ENCODE results near the gene GSC.
"Not testable (repeated sequence)": the region's sequence is repeated elsewhere in the genome, so short reads cannot be mapped to it uniquely, and the experiment has no call there.

Gene GSC

DNA sequence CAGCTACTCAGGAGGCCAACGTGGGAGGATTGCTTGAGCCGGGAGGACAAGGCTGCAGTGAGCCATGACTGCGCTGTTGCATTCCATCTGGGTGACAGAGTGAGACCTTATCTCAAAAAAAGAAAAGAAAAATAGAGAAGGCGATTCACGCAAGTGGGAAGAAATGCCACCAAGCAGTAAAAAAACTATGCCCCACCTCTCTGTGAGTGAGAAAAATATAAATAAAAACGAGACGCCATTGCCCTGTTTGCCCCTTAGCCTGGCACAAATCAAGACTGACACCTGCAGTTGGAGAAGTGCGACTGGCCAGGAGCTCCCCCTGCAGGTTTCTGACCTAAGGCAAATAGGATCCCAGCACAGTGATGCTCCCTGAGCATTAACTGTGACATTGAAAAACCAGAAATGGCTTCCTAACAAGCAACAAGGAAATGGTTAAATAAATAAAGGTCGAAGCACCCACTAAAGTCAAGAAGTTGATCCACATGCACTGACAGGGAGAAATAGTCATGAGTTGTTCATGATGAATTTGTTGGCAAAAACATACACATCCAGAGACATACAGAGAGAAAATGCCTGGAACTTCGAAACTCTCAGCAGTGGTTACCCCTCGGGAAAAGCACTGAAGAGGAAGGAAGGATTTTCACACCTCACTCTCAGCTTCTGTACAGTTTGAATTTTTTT lies 21.1 kb downstream of the GSC start:
- no peaks in the 10 kb centered on the region for H3K36me3 ChIP-seq (ENCODE audit: control insufficient read depth in 2 of 2, insufficient read depth in 2 of 2, low read length in 2 of 2)
- H3K9me3 ChIP-seq (ENCODE audit: control insufficient read depth in 2 of 2, low read length in 2 of 2) = no peaks in the 10 kb centered on the region
- H3K27me3 ChIP-seq (ENCODE audit: control insufficient read depth in 2 of 2, insufficient read depth in 2 of 2, low read length in 2 of 2) = no peaks in the 10 kb centered on the region
- no peak overlapping the region for H3K9ac ChIP-seq (ENCODE audit: low read depth in 1 of 2, low read length in 2 of 2)
- no peak overlapping the region for H3K4me3 ChIP-seq (ENCODE audit: low read length in 2 of 2)
- no peaks in the 10 kb centered on the region for H3K4me1 ChIP-seq (ENCODE audit: control insufficient read depth in 2 of 2, insufficient read depth in 2 of 2, low read length in 2 of 2)
- H3K27ac ChIP-seq (ENCODE audit: low read depth in 2 of 2, low read length in 2 of 2) = no peak overlapping the region

DNA sequence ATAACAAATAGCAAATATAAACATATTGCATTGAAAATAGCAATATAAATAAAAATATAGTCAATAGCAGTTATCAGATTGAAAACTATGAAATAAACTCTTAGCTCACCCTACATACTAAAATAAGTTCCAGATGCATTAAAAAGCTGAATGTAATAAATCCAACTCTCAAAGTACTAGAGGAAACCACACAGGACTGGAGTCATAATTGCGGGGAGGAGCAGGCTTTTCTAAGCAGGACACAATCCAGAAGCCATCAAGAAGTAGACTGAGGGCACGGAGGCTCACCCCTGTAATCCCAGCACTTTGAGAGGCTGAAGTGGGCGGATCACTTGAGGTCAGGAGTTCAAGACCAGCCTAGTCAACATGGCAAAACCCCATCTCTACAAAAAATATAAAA lies 22.2 kb downstream of the GSC start:
- Histone ChIP-seq H3K4me1 (ENCODE audit: control insufficient read depth in 2 of 2, insufficient read depth in 2 of 2, low read length in 2 of 2) (no peaks in the 10 kb centered on the region), H3K9me3 (ENCODE audit: control insufficient read depth in 2 of 2, low read length in 2 of 2) (no peaks in the 10 kb centered on the region), H3K4me3 (ENCODE audit: low read length in 2 of 2) (no peak overlapping the region), H3K9ac (ENCODE audit: low read depth in 1 of 2, low read length in 2 of 2) (no peak overlapping the region), H3K27ac (ENCODE audit: low read depth in 2 of 2, low read length in 2 of 2) (no peak overlapping the region), H3K36me3 (ENCODE audit: control insufficient read depth in 2 of 2, insufficient read depth in 2 of 2, low read length in 2 of 2) (no peaks in the 10 kb centered on the region), H3K27me3 (ENCODE audit: control insufficient read depth in 2 of 2, insufficient read depth in 2 of 2, low read length in 2 of 2) (no peaks in the 10 kb centered on the region)

DNA sequence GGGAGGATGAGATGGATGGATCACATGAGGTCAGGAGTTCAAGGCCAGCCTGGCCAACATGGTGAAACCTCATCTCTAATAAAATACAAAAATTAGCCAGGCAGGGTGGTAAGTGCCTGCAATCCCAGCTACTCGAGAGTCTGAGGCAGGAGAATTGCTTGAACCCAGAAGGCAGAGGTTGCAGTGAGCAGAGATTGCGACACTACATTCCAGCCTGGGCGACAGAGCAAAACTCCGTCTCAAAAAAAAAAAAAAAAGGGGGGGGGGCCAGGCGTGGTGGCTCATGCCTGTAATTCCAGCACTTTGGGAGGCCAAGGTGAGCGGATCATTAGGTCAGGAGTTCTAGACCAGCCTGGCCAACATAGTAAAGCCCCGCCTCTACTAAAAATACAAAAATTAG lies 22.8 kb downstream of the GSC start:
- H3K4me1 ChIP-seq (ENCODE audit: control insufficient read depth in 2 of 2, insufficient read depth in 2 of 2, low read length in 2 of 2); H3K4me3 ChIP-seq (ENCODE audit: low read length in 2 of 2); H3K9me3 ChIP-seq (ENCODE audit: control insufficient read depth in 2 of 2, low read length in 2 of 2); H3K9ac ChIP-seq (ENCODE audit: low read depth in 1 of 2, low read length in 2 of 2); H3K36me3 ChIP-seq (ENCODE audit: control insufficient read depth in 2 of 2, insufficient read depth in 2 of 2, low read length in 2 of 2); H3K27ac ChIP-seq (ENCODE audit: low read depth in 2 of 2, low read length in 2 of 2); H3K27me3 ChIP-seq (ENCODE audit: control insufficient read depth in 2 of 2, insufficient read depth in 2 of 2, low read length in 2 of 2): not testable (repeated sequence)

DNA sequence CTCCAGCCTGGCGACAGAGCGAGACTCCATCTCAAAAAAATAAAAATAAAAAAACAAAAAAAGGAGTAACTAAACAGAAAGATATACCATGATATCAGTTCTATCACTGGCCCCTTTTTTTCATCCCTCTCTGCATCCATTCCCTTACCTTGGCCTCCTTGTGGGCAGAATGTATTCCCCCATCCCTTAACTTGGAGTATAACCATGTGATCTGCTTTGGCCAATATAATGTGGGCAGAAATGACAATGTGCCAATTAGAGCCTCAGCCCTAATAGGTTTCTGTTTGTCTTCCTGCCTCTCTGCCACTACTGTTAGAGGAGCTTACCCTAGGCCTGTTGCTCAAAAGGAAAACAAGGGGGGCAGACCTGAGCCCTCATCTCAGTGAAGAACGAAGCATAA lies 23.8 kb downstream of the GSC start:
- no peaks in the 10 kb centered on the region for H3K9me3 ChIP-seq (ENCODE audit: control insufficient read depth in 2 of 2, low read length in 2 of 2)
- H3K27ac ChIP-seq (ENCODE audit: low read depth in 2 of 2, low read length in 2 of 2) = no peak overlapping the region
- H3K4me1 ChIP-seq (ENCODE audit: control insufficient read depth in 2 of 2, insufficient read depth in 2 of 2, low read length in 2 of 2) = no peaks in the 10 kb centered on the region
- H3K9ac ChIP-seq (ENCODE audit: low read depth in 1 of 2, low read length in 2 of 2) = no peak overlapping the region
- no peak overlapping the region for H3K4me3 ChIP-seq (ENCODE audit: low read length in 2 of 2)
- no peaks in the 10 kb centered on the region for H3K27me3 ChIP-seq (ENCODE audit: control insufficient read depth in 2 of 2, insufficient read depth in 2 of 2, low read length in 2 of 2)
- H3K36me3 ChIP-seq (ENCODE audit: control insufficient read depth in 2 of 2, insufficient read depth in 2 of 2, low read length in 2 of 2) = no peaks in the 10 kb centered on the region

DNA sequence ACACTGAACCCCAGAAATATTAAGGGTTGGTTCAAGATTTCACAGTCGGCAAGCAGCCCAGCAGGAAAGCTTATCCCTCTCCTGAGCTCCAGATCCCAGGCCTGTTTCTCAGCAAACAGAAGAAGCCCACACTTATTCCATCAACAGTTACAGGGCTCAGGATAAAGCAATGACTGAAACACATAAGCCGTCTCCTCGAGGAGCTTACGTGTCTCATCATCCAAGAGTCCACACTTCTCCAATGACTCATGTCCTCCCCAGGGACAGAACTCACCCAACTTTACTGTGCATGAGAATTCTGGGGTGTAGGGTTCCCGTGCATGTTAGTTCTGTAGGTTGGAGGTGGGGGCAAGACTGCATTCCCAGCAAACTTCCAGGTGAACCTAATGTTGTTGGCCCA lies 31.2 kb downstream of the GSC start:
- H3K36me3 ChIP-seq (ENCODE audit: control insufficient read depth in 2 of 2, insufficient read depth in 2 of 2, low read length in 2 of 2) = no peaks in the 10 kb centered on the region
- H3K9ac ChIP-seq (ENCODE audit: low read depth in 1 of 2, low read length in 2 of 2) = no peak overlapping the region
- H3K27ac ChIP-seq (ENCODE audit: low read depth in 2 of 2, low read length in 2 of 2) = no peak overlapping the region
- H3K9me3 ChIP-seq (ENCODE audit: control insufficient read depth in 2 of 2, low read length in 2 of 2) = no peaks in the 10 kb centered on the region
- H3K27me3 ChIP-seq (ENCODE audit: control insufficient read depth in 2 of 2, insufficient read depth in 2 of 2, low read length in 2 of 2) = no peaks in the 10 kb centered on the region
- no peak overlapping the region for H3K4me3 ChIP-seq (ENCODE audit: low read length in 2 of 2)
- no peaks in the 10 kb centered on the region for H3K4me1 ChIP-seq (ENCODE audit: control insufficient read depth in 2 of 2, insufficient read depth in 2 of 2, low read length in 2 of 2)

DNA sequence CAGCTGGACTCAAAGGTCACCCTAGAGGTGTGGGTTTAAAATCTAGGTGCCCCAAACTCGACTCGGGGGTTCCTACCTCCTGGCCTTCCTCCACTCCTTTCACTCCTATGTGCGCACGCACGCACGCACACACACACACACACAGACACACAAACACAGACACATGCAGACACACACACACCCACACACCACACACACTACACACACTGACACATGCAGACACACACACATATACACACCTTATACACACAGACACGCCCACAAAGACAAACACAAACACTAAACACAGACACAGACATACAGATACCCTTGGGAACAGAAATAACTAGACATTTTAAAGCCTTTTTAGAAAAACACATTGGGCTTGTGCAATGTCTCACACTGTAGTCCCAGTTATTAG lies 31.8 kb downstream of the GSC start:
- H3K27ac ChIP-seq (ENCODE audit: low read depth in 2 of 2, low read length in 2 of 2) = no peak overlapping the region

DNA sequence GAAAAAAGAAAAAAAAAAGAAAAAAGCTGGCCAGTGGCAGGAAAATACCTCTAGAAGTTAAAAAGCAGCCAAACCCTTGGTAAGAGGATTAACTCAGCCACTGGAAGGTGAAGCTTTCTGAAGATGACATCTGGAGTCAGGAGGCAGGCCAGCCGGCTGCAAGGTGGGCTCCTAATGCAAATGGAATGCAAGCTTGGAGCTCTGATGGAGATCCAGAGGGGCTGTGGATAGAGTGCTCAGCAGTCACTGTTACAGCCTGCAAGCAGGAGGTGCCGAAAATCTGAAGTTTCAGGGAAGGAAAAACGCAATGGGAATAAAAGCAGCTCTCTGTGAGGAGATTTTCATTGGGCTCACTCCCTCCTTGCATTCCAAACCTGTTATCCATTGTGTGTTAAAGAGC lies 41.0 kb downstream of the GSC start:
- H3K4me3 ChIP-seq (ENCODE audit: low read length in 2 of 2) = no peak overlapping the region
- H3K36me3 ChIP-seq (ENCODE audit: control insufficient read depth in 2 of 2, insufficient read depth in 2 of 2, low read length in 2 of 2) = no peaks in the 10 kb centered on the region

More for the DNA sequence above, 31.8 kb downstream of the GSC start:
- no peaks in the 10 kb centered on the region for H3K9me3 ChIP-seq (ENCODE audit: control insufficient read depth in 2 of 2, low read length in 2 of 2)
- H3K36me3 ChIP-seq (ENCODE audit: control insufficient read depth in 2 of 2, insufficient read depth in 2 of 2, low read length in 2 of 2) = no peaks in the 10 kb centered on the region
- no peaks in the 10 kb centered on the region for H3K4me1 ChIP-seq (ENCODE audit: control insufficient read depth in 2 of 2, insufficient read depth in 2 of 2, low read length in 2 of 2)
- no peaks in the 10 kb centered on the region for H3K27me3 ChIP-seq (ENCODE audit: control insufficient read depth in 2 of 2, insufficient read depth in 2 of 2, low read length in 2 of 2)
- H3K9ac ChIP-seq (ENCODE audit: low read depth in 1 of 2, low read length in 2 of 2) = no peak overlapping the region
- H3K4me3 ChIP-seq (ENCODE audit: low read length in 2 of 2) = no peak overlapping the region

DNA sequence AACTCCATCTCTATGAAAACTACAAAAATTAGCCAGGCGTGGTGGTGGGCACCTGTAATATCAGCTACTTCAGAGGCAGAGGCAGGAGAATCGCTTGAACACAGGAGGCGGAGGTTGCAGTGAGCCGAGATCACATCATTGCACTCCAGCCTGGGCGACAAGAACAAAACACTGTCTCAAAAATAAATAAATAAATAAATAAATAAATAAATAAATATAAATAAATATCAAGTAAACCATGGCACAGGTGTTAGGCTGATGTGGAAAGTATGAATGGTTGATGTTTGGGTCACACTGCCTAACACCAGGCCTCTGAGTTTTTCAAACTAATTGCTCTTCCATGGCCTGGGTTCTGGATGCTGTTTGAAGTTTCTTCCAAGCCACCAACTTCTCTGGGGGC lies 41.5 kb downstream of the GSC start:
- not testable (repeated sequence) for H3K4me3 ChIP-seq (ENCODE audit: low read length in 2 of 2); H3K9me3 ChIP-seq (ENCODE audit: control insufficient read depth in 2 of 2, low read length in 2 of 2); H3K4me1 ChIP-seq (ENCODE audit: control insufficient read depth in 2 of 2, insufficient read depth in 2 of 2, low read length in 2 of 2); H3K9ac ChIP-seq (ENCODE audit: low read depth in 1 of 2, low read length in 2 of 2); H3K27me3 ChIP-seq (ENCODE audit: control insufficient read depth in 2 of 2, insufficient read depth in 2 of 2, low read length in 2 of 2); H3K27ac ChIP-seq (ENCODE audit: low read depth in 2 of 2, low read length in 2 of 2); H3K36me3 ChIP-seq (ENCODE audit: control insufficient read depth in 2 of 2, insufficient read depth in 2 of 2, low read length in 2 of 2)

More for the DNA sequence above, 41.0 kb downstream of the GSC start:
- H3K4me1 ChIP-seq (ENCODE audit: control insufficient read depth in 2 of 2, insufficient read depth in 2 of 2, low read length in 2 of 2) = no peaks in the 10 kb centered on the region
- H3K9ac ChIP-seq (ENCODE audit: low read depth in 1 of 2, low read length in 2 of 2) = no peak overlapping the region
- H3K27me3 ChIP-seq (ENCODE audit: control insufficient read depth in 2 of 2, insufficient read depth in 2 of 2, low read length in 2 of 2) = no peaks in the 10 kb centered on the region
- H3K9me3 ChIP-seq (ENCODE audit: control insufficient read depth in 2 of 2, low read length in 2 of 2) = no peaks in the 10 kb centered on the region
- H3K27ac ChIP-seq (ENCODE audit: low read depth in 2 of 2, low read length in 2 of 2) = no peak overlapping the region

DNA sequence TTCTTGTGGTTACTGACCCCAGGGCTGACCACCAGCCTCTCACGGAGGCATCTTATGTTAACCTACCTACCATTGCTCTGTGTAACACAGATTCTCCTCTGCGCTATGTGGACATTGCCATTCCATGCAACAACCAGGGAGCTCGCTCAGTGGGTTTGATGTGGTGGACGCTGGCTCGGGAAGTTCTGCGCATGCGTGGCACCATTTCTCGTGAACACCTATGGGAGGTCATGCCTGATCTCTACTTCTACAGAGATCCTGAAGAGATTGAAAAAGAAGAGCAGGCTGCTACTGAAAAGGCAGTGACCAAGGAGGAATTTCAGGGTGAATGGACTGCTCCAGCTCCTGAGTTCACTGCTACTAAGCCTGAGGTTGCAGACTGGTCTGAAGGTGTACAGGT lies 43.3 kb downstream of the GSC start:
- H3K36me3 ChIP-seq (ENCODE audit: control insufficient read depth in 2 of 2, insufficient read depth in 2 of 2, low read length in 2 of 2); H3K4me3 ChIP-seq (ENCODE audit: low read length in 2 of 2); H3K4me1 ChIP-seq (ENCODE audit: control insufficient read depth in 2 of 2, insufficient read depth in 2 of 2, low read length in 2 of 2); H3K9me3 ChIP-seq (ENCODE audit: control insufficient read depth in 2 of 2, low read length in 2 of 2); H3K27ac ChIP-seq (ENCODE audit: low read depth in 2 of 2, low read length in 2 of 2); H3K9ac ChIP-seq (ENCODE audit: low read depth in 1 of 2, low read length in 2 of 2); H3K27me3 ChIP-seq (ENCODE audit: control insufficient read depth in 2 of 2, insufficient read depth in 2 of 2, low read length in 2 of 2): not testable (repeated sequence)

DNA sequence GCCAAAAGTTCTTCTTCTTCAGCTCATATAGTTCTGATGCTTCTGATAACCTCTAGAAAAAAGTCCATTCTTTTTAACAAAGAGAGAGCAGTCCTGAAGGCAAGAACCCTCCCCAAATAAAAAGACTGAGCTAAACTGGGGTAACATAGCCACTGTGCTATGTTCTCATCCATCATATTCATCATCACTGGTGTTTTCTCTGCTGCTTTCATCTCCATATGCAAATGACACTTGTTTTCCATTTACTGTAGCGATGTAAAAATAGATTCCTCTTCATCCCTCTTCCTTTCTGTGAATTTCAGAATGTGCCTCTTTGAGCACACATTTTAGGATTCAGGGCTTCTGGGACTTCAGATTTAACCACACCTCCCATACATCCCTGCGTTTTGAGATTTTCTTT lies 44.9 kb downstream of the GSC start:
- no peaks in the 10 kb centered on the region for H3K27me3 ChIP-seq (ENCODE audit: control insufficient read depth in 2 of 2, insufficient read depth in 2 of 2, low read length in 2 of 2)
- H3K9me3 ChIP-seq (ENCODE audit: control insufficient read depth in 2 of 2, low read length in 2 of 2) = no peaks in the 10 kb centered on the region
- no peak overlapping the region for H3K27ac ChIP-seq (ENCODE audit: low read depth in 2 of 2, low read length in 2 of 2)
- no peak overlapping the region for H3K9ac ChIP-seq (ENCODE audit: low read depth in 1 of 2, low read length in 2 of 2)
- H3K4me3 ChIP-seq (ENCODE audit: low read length in 2 of 2) = no peak overlapping the region
- H3K4me1 ChIP-seq (ENCODE audit: control insufficient read depth in 2 of 2, insufficient read depth in 2 of 2, low read length in 2 of 2) = no peaks in the 10 kb centered on the region
- no peaks in the 10 kb centered on the region for H3K36me3 ChIP-seq (ENCODE audit: control insufficient read depth in 2 of 2, insufficient read depth in 2 of 2, low read length in 2 of 2)

DNA sequence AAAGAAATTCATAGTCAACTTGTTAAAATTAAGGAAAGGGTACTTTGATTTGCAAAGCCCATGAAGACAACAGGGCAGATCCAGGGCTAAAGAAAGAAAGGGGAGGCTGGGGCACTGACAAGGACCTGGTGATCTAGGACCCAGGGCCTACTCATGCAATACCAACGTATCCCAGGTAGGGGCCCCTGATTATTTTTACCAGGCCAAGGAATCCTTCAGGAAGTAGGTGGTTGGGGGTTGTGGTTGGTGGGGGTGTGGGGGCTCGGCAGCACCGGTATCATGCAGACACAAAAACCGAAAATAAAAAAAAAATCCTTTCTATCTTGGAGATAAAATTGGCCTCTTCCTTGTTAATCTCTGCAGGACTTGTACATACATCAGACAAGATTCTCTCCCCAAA lies 47.5 kb downstream of the GSC start:
- no peak overlapping the region for H3K4me3 ChIP-seq (ENCODE audit: low read length in 2 of 2)
- H3K9me3 ChIP-seq (ENCODE audit: control insufficient read depth in 2 of 2, low read length in 2 of 2) = no peaks in the 10 kb centered on the region
- no peak overlapping the region for H3K9ac ChIP-seq (ENCODE audit: low read depth in 1 of 2, low read length in 2 of 2)
- H3K36me3 ChIP-seq (ENCODE audit: control insufficient read depth in 2 of 2, insufficient read depth in 2 of 2, low read length in 2 of 2) = no peaks in the 10 kb centered on the region
- H3K27ac ChIP-seq (ENCODE audit: low read depth in 2 of 2, low read length in 2 of 2) = no peak overlapping the region
- no peaks in the 10 kb centered on the region for H3K27me3 ChIP-seq (ENCODE audit: control insufficient read depth in 2 of 2, insufficient read depth in 2 of 2, low read length in 2 of 2)
- no peaks in the 10 kb centered on the region for H3K4me1 ChIP-seq (ENCODE audit: control insufficient read depth in 2 of 2, insufficient read depth in 2 of 2, low read length in 2 of 2)
